ENCODE data around the gene TDRD10. TPM values are rescaled to one million over a fixed set of nuclear protein-coding genes. Genes with fewer than 3 reads are reported as not detected.

Gene TDRD10
- total RNA-seq, 3 donors from 2014 or later (not counting 1 experiment from before 2014, with no cell fraction given): 0.38 TPM; not detected in 2

DNA sequence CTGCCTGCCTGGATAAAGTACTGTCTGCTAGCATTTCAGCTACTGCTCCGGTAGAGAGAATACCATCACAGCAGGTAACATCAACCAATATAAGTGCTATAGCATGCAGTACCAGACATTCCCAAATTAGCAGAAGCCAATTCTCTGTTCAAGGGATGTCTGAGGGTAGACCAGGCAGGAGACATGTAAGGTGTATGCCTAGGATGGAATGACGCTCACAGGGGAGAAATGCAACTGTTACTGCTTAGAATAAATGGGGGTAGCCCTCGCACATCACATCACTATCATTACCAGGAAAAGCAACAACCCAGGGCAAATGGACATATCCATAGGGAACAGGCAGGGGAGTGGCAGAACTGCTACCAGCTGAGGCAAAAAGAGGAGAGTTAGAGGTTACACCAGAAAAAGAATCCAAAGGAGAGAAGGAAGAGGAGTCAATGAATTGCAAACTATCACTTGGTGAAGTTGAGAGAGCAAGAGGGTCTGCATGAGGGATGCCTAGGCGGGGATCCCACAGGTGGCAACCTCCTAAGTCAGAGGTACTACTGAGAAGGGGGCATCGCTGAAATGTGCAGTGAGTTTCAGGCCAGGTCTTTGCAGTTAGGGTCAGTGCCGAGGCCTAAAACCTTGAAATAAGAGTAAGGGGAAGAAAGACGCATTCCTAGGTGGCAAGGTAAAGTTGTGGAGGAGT lies 55.4 kb downstream of the TDRD10 start:
- ATAC-seq: no peak
- Mint-ChIP-seq H3K27me3 (ENCODE audit: low read depth in 2 of 2) (no peaks in the 10 kb centered on the region), H3K9me3 (no peaks in the 10 kb centered on the region), H3K36me3 (peaks cover 15% of the 10 kb centered on the region), H3K4me1 (peaks cover 38 to 57% of the 10 kb centered on the region in 2 donors), H3K27ac (peak overlapping the region; percentile 83 to 97), H3K4me3 (peak overlapping the region; percentile 91)
- intact Hi-C loops (cut with micrococcal nuclease): loop anchor here (5.0 kb wide), 4 partner anchors 70 to 1005 kb away; partner anchors contain the start of genes ASH1L, PMVK and ZBTB7B
- peak in 1 of 2 donors; percentile 31 for DNase-seq
- peaks cover 39% of the 10 kb centered on the region for H3K36me3 ChIP-seq (ENCODE audit: control insufficient read depth, insufficient read depth, low read length)
- no peaks in the 10 kb centered on the region for H3K27me3 ChIP-seq (ENCODE audit: control insufficient read depth, insufficient read depth, low read length)
- peaks cover 28% of the 10 kb centered on the region for H3K4me1 ChIP-seq (ENCODE audit: control insufficient read depth, insufficient read depth, low read length)
- TF ChIP-seq, protein P1, sequence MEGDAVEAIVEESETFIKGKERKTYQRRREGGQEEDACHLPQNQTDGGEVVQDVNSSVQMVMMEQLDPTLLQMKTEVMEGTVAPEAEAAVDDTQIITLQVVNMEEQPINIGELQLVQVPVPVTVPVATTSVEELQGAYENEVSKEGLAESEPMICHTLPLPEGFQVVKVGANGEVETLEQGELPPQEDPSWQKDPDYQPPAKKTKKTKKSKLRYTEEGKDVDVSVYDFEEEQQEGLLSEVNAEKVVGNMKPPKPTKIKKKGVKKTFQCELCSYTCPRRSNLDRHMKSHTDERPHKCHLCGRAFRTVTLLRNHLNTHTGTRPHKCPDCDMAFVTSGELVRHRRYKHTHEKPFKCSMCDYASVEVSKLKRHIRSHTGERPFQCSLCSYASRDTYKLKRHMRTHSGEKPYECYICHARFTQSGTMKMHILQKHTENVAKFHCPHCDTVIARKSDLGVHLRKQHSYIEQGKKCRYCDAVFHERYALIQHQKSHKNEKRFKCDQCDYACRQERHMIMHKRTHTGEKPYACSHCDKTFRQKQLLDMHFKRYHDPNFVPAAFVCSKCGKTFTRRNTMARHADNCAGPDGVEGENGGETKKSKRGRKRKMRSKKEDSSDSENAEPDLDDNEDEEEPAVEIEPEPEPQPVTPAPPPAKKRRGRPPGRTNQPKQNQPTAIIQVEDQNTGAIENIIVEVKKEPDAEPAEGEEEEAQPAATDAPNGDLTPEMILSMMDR (IDR thresholded peaks at IDR 0.05): no peak
- H3K27ac ChIP-seq (ENCODE audit: low read length): peak overlapping the region; percentile 33
- peak overlapping the region; percentile 78 for H3K4me3 ChIP-seq (ENCODE audit: low read length)
- no peaks in the 10 kb centered on the region for H3K9me3 ChIP-seq (ENCODE audit: control insufficient read depth, insufficient read depth, low read length)
- 23% methylated on average over 6 of the region's 7 CpGs for WGBS (ENCODE audit: insufficient coverage)

DNA sequence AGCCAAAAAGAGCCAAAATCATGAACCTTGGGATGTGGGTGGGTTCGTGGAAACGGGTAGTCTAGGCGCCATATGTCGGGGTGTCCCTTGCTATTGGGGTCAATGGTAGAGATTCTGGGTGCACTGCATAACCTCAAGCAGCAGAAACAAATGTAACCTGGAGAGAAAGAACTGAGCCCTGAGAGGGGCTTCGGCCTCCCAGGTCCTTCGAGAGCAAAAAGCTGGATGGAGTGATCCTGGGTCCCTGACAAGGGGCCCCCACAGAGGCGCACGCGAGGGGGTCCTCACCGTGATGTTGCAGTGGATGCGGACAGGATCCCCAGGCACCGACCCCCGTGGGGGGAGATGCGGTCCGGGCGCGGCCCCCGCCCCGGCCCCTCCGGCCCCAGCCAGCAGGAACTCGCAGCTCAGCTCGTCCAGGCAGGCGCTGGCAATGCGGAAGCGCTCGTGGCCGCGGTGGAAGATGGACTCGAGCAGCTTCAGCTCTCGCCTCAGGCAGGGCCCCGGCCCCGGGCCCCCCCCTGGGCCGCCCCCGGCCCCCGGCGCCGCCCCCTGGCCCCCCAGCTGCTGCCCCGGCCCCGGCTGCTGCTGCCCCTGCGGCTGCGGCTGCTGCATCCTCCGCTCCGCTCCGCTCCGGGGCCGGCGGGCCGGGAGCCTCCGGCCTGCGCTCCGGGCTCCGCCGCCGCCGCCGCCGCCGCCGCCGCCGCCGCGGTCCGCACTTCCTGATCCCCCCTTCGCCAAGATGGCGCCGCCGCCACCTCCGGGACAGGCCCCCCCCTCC lies 56.1 kb downstream of the TDRD10 start, which contains the start of gene UBE2Q1:
Gene UBE2Q1, minus strand, starts transcription at position 724 of the 781 bp plus-strand sequence. Its CDS starts 109 bp downstream, at position 615.
- peak within 1 kb of the TSS; percentile 84 for H3K27ac ChIP-seq (ENCODE audit: low read length)
- Mint-ChIP-seq H3K4me1 (peaks cover 38 to 55% of the 10 kb centered on the region in 2 donors), H3K27ac (peak within 1 kb of the TSS; percentile 83 to 97), H3K4me3 (peak within 1 kb of the TSS; percentile 92), H3K27me3 (ENCODE audit: low read depth in 2 of 2) (no peaks in the 10 kb centered on the region), H3K36me3 (peaks cover 11% of the 10 kb centered on the region), H3K9me3 (no peaks in the 10 kb centered on the region)
- DNase-seq (peak; percentile 49 to 57), ATAC-seq (peak; percentile 1 to 9 (median 4))
- H3K36me3 ChIP-seq (ENCODE audit: control insufficient read depth, insufficient read depth, low read length): peaks cover 31% of the 10 kb centered on the region
- H3K27me3 ChIP-seq (ENCODE audit: control insufficient read depth, insufficient read depth, low read length): no peaks in the 10 kb centered on the region
- TF ChIP-seq, protein P1 (IDR thresholded peaks at IDR 0.05): no peak
- peaks cover 28% of the 10 kb centered on the region for H3K4me1 ChIP-seq (ENCODE audit: control insufficient read depth, insufficient read depth, low read length)
- WGBS (ENCODE audit: insufficient coverage): under 1% methylated on average over 69 of the region's 69 CpGs
- no peaks in the 10 kb centered on the region for H3K9me3 ChIP-seq (ENCODE audit: control insufficient read depth, insufficient read depth, low read length)
- peak within 1 kb of the TSS; percentile 78 for H3K4me3 ChIP-seq (ENCODE audit: low read length)
- intact Hi-C loops (cut with micrococcal nuclease): loop anchor here (2.0 to 5.0 kb wide), 6 partner anchors 69 to 1004 kb away; partner anchors contain the start of genes ASH1L, PMVK and ZBTB7B

DNA sequence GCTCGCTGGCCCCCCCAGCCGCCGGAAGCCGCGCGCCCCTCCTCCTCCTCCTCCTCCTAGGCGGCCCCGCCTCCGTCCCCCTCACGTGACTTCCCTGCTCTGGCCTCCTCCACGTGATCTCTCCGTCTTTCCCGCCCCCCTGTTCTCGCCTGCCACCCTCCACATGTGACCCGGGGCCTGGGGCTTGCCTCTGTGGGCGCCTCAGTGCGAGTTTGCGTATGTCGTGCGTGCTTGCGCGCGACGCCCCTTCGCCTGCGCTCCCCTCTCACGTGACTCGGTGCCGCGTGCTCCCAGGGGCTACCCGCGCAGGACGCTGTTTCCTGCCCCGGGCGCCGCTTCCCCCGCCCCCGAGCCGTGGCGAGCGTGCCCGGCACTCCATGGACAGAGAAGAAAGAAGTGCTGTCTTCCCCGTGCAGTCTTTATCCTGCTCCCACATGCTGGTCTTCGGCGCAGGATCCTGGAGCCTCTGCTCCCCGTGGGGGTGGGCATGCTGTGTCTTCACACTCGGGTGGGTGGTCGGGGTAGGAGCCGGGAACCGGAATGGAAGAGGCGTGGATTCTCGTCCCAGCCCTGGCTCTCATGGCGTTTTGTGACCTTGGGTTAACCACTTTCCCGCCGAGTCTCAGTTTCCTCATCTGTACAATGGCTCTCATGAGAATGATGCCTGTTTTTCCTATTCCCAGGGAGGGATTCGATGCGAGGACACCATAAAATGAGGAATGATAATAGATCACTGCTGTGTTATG lies 56.9 kb downstream of the TDRD10 start:
- peak overlapping the region; percentile 83 to 97 for H3K27ac Mint-ChIP-seq
- TF ChIP-seq, protein P1 (IDR thresholded peaks at IDR 0.05): no peak
- no peaks in the 10 kb centered on the region for H3K27me3 ChIP-seq (ENCODE audit: control insufficient read depth, insufficient read depth, low read length)
- DNase-seq (peak; percentile 99 to 100), ATAC-seq (peak; percentile 86 to 94 (median 90))
- no peaks in the 10 kb centered on the region for H3K27me3 Mint-ChIP-seq (ENCODE audit: low read depth in 2 of 2)
- H3K36me3 Mint-ChIP-seq: peaks cover 3% of the 10 kb centered on the region
- H3K4me1 ChIP-seq (ENCODE audit: control insufficient read depth, insufficient read depth, low read length): peaks cover 28% of the 10 kb centered on the region
- no peaks in the 10 kb centered on the region for H3K9me3 ChIP-seq (ENCODE audit: control insufficient read depth, insufficient read depth, low read length)
- H3K9me3 Mint-ChIP-seq: no peaks in the 10 kb centered on the region
- H3K4me3 Mint-ChIP-seq: peak overlapping the region; percentile 92
- H3K4me3 ChIP-seq (ENCODE audit: low read length): peak overlapping the region; percentile 67
- peak overlapping the region; percentile 84 for H3K27ac ChIP-seq (ENCODE audit: low read length)
- WGBS (ENCODE audit: insufficient coverage): under 1% methylated on average over 56 of the region's 57 CpGs
- H3K4me1 Mint-ChIP-seq: peaks cover 38 to 47% of the 10 kb centered on the region in 2 donors
- intact Hi-C loops (cut with micrococcal nuclease): loop anchor here (1.0 to 5.0 kb wide), 11 partner anchors 49 to 1003 kb away; partner anchors contain the start of genes ADAR, ASH1L, CKS1B and PMVK
- H3K36me3 ChIP-seq (ENCODE audit: control insufficient read depth, insufficient read depth, low read length): peaks cover 24% of the 10 kb centered on the region
